HCT116 (cell line): ENCODE data around the gene CDCA4. TPM values are rescaled to one million over a fixed set of nuclear protein-coding genes. Genes with fewer than 3 reads are reported as not detected.

Source experiments
- ATAC-seq: fragments of 200-7000 bp; cut with Tn5 transposase; 2 replicates; pipeline ENCODE4 v1.9.1; 2020; ENCODE audit warnings: mild to moderate bottlenecking, moderate library complexity
- BruUV-seq: library from RNA; stranded (reverse); fragments of 400-500 nt; replicated peaks from 2 replicates; lab custom pipeline; 2021; lab: Mats Ljungman, UMichigan
- CTCF ChIA-PET: fragments of 300-600 bp; sonication (Branson Sonifier 250); formaldehyde crosslinking; loops from one replicate; lab custom pipeline; 2021; ENCODE audit warnings: antibody characterized with exemption; lab: Charles Lee
- POLR2A ChIA-PET: fragments of 300-600, 350-600 bp; sonication (Branson Sonifier 250); formaldehyde crosslinking; loops from one replicate; lab custom pipeline; 2021; ENCODE audit warnings: antibody characterized with exemption; lab: Charles Lee
- RAD21 ChIA-PET, 2 experiments: fragments of 300-600 bp; sonication (Branson Sonifier 250); formaldehyde crosslinking; loops; one replicate each; lab custom pipeline; 2023; ENCODE audit warnings: low total read pairs in 2 of 2; ENCODE audit not compliant: uncharacterized antibody in 2 of 2, unreplicated experiment in 2 of 2, low non-redundant PET in 1 of 2; lab: Charles Lee
- DNase-seq: peaks from one replicate; pipeline ENCODE4 v3.0.0-alpha.2; 2010; ENCODE audit warnings: low read depth, low spot score
- H2AFZ ChIP-seq: fragments of 200-600 bp; shearing (Covaris generic), sonication (generic); 2 replicates; pipeline ENCODE4 v1.6.1; 2017; ENCODE audit warnings: low read depth, mixed run types, mixed read lengths, antibody characterized with exemption, low read length; ENCODE audit not compliant: poor library complexity, severe bottlenecking
- H3K27ac ChIP-seq: 2 replicates; pipeline ENCODE4 v1.5.1; 2012; ENCODE audit warnings: low read depth, low read length
- H3K27me3 ChIP-seq: fragments of 200-600 bp; sonication (generic); 2 replicates; pipeline ENCODE4 v1.6.1; 2016; ENCODE audit warnings: mixed run types, low read length, mixed read lengths; ENCODE audit not compliant: insufficient read depth
- H3K36me3 ChIP-seq, 2 experiments: fragments of 200-500 bp in 1 of 2; fragments of 200-600 bp in 1 of 2; sonication (Bioruptor generic) in 1 of 2; sonication (generic) in 1 of 2; 2 replicates each; pipeline versions ENCODE4 v1.5.1 to v1.6.1; 2014 to 2016; ENCODE audit warnings: low read length in 2 of 2, inconsistent platforms in 1 of 2, mixed read lengths in 1 of 2, mixed run types in 1 of 2; ENCODE audit not compliant: insufficient read depth in 2 of 2, control insufficient read depth in 1 of 2
- H3K4me1 ChIP-seq, 2 experiments: fragments of 200-600 bp in 1 of 2; sonication (generic) in 1 of 2; 2 replicates each; pipeline versions ENCODE4 v1.5.1 to v1.6.1; 2012 to 2017; ENCODE audit warnings: low read length in 2 of 2, inconsistent platforms in 1 of 2, mild to moderate bottlenecking in 1 of 2, mixed read lengths in 1 of 2, mixed run types in 1 of 2, moderate library complexity in 1 of 2; ENCODE audit not compliant: insufficient read depth in 2 of 2, control insufficient read depth in 1 of 2
- H3K4me2 ChIP-seq: fragments of 200-600 bp; sonication (generic); 2 replicates; pipeline ENCODE4 v1.6.1; 2017; ENCODE audit warnings: mixed run types, low read length, mixed read lengths
- H3K4me3 ChIP-seq, 2 experiments: fragments of 200-600 bp in 1 of 2; sonication (generic) in 1 of 2; replicated peaks in 1 of 2; 2 replicates each; pipeline ENCODE4 v1.5.1; 2011 to 2016; ENCODE audit warnings: low read length in 2 of 2, control low read depth in 1 of 2, low read depth in 1 of 2, mild to moderate bottlenecking in 1 of 2, mixed read lengths in 1 of 2, mixed run types in 1 of 2
- H3K79me2 ChIP-seq: fragments of 200-600 bp; sonication (generic); 2 replicates; pipeline ENCODE4 v1.6.1; 2017; ENCODE audit warnings: mild to moderate bottlenecking, mixed run types, low read length, moderate library complexity, mixed read lengths; ENCODE audit not compliant: insufficient read depth
- H3K9ac ChIP-seq: fragments of 200-600 bp; sonication (generic); 2 replicates; pipeline ENCODE4 v1.6.1; 2016; ENCODE audit warnings: low read length, mixed read lengths
- H3K9me2 ChIP-seq: fragments of 200-600 bp; sonication (generic), shearing (Covaris generic); 2 replicates; pipeline ENCODE4 v1.6.1; 2017; ENCODE audit warnings: mixed run types, mild to moderate bottlenecking, moderate library complexity; ENCODE audit not compliant: insufficient read depth
- H3K9me3 ChIP-seq, 2 experiments: fragments of 200-500 bp in 1 of 2; fragments of 200-600 bp in 1 of 2; sonication (Bioruptor generic) in 1 of 2; sonication (generic) in 1 of 2; 2 replicates each; pipeline ENCODE4 v1.6.1; 2014 to 2017; ENCODE audit warnings: low read length in 2 of 2, mixed read lengths in 2 of 2, inconsistent platforms in 1 of 2, low read depth in 1 of 2, mild to moderate bottlenecking in 1 of 2, mixed run types in 1 of 2, moderate library complexity in 1 of 2; ENCODE audit not compliant: control insufficient read depth in 1 of 2, insufficient read depth in 1 of 2
- H4K20me1 ChIP-seq: fragments of 200-600 bp; sonication (generic), shearing (Covaris generic); 2 replicates; pipeline ENCODE4 v1.6.1; 2017; ENCODE audit warnings: mixed run types, mild to moderate bottlenecking, moderate library complexity; ENCODE audit not compliant: insufficient read depth
- ELF1 ChIP-seq: IDR thresholded peaks from 2 replicates; pipeline ENCODE4 v1.6.1; 2012; ENCODE audit warnings: low read depth, borderline replicate concordance
- EZH2 ChIP-seq: fragments of 200-600 bp; sonication (generic); IDR thresholded peaks from 2 replicates; pipeline ENCODE4 v1.6.1; 2017; ENCODE audit warnings: antibody characterized with exemption, mixed run types
- JUND ChIP-seq: IDR thresholded peaks from 2 replicates; pipeline ENCODE4 v1.6.1; 2012
- MAX ChIP-seq: IDR thresholded peaks from 2 replicates; pipeline ENCODE4 v1.6.1; 2012
- POLR2A ChIP-seq: IDR thresholded peaks from 2 replicates; pipeline ENCODE4 v1.7.0; 2011; ENCODE audit warnings: borderline replicate concordance; ENCODE audit not compliant: insufficient read depth, insufficient read length; ENCODE audit errors: extremely low read depth
- POLR2AphosphoS5 ChIP-seq: IDR thresholded peaks from 2 replicates; pipeline ENCODE4 v1.6.1; 2011; ENCODE audit warnings: mild to moderate bottlenecking, low read depth, low read length, moderate library complexity
- SP1 ChIP-seq: IDR thresholded peaks from 2 replicates; pipeline ENCODE4 v1.6.1; 2012; ENCODE audit warnings: low read depth
- SRF ChIP-seq: IDR thresholded peaks from 2 replicates; pipeline ENCODE4 v1.6.1; 2012; ENCODE audit warnings: low read depth
- TCF7L2 ChIP-seq: IDR thresholded peaks from 2 replicates; pipeline ENCODE4 v1.7.0; 2011; ENCODE audit warnings: borderline replicate concordance, inconsistent platforms; ENCODE audit not compliant: insufficient read depth, insufficient read length; ENCODE audit errors: extremely low read depth
- ZBTB33 ChIP-seq: IDR thresholded peaks from 2 replicates; pipeline ENCODE4 v1.6.1; 2011; ENCODE audit warnings: mild to moderate bottlenecking, low read length, moderate library complexity; ENCODE audit not compliant: insufficient replicate concordance; ENCODE audit errors: extremely low read depth
- ZFX ChIP-seq: fragments of 450-650 bp; IDR thresholded peaks from 2 replicates; pipeline ENCODE4 v1.6.1; 2017
- ZNF274 ChIP-seq: fragments of 200-500 bp; sonication (Bioruptor generic); IDR thresholded peaks from 2 replicates; pipeline ENCODE4 v1.6.1; 2014; ENCODE audit warnings: mild to moderate bottlenecking, low read depth, low read length, inconsistent platforms
- intact Hi-C: fragments of 100-400 bp; cut with micrococcal nuclease; formaldehyde crosslinking; loops from 2 replicates; pipeline ENCODE4 v1.10.0; 2022
- total RNA-seq: library from RNA; stranded (reverse); gene quantifications from one replicate; pipeline ENCODE4 v1.2.1, GENCODE V29; 2021; ENCODE audit not compliant: unreplicated experiment
- TF ChIP-seq, protein P1 (sequence below), 3 experiments: fragments of 200-600 bp in 1 of 3; sonication (generic) in 1 of 3; IDR thresholded peaks in 2 of 3; conservative IDR thresholded peaks in 1 of 3; 2 replicates each; pipeline ENCODE4 v1.5.1; 2012 to 2017; ENCODE audit warnings: low read depth in 2 of 3, low read length in 2 of 3, antibody characterized with exemption in 1 of 3, borderline replicate concordance in 1 of 3, control low read depth in 1 of 3, mild to moderate bottlenecking in 1 of 3, mixed read lengths in 1 of 3, mixed run types in 1 of 3, moderate library complexity in 1 of 3; ENCODE audit not compliant: insufficient read depth in 1 of 3

CDCA4 gene
- total RNA-seq, 1 experiment from 2014 or later = 62.4 TPM

GRCh38 chr14:105005329-105005928 lies 15.5 kb downstream of the CDCA4 start:
- Histone ChIP-seq H3K27ac (no peak overlapping the region), H2AFZ (no peak overlapping the region), H3K36me3 (peaks cover 13 to 21% of the 10 kb centered on the region in 2 experiments), H3K9me3 (no peaks in the 10 kb centered on the region), H3K4me3 (no peak overlapping the region), H3K9ac (no peak overlapping the region), H3K4me2 (no peak overlapping the region), H3K4me1 (no peaks in the 10 kb centered on the region), H3K79me2 (peaks cover 21% of the 10 kb centered on the region), H4K20me1 (peaks cover 10% of the 10 kb centered on the region; the same call in 1 of the 2 replicates), H3K27me3 (no peaks in the 10 kb centered on the region), H3K9me2 (no peaks in the 10 kb centered on the region)
- CTCF ChIA-PET = no interaction called here
- RAD21 ChIA-PET = no interaction called here
- intact Hi-C loops = no loop called here
- no TSS peak for BruUV-seq
- POLR2A ChIA-PET = no interaction called here
- TF ChIP-seq ZFX = no peak
- no peak for TF ChIP-seq ELF1
- no peak for TF ChIP-seq POLR2A
- TF ChIP-seq SRF = no peak
- TF ChIP-seq ZBTB33 = no peak
- no peak for TF ChIP-seq MAX
- no peak for TF ChIP-seq POLR2AphosphoS5
- no peak for TF ChIP-seq JUND
- no peak for TF ChIP-seq EZH2
- TF ChIP-seq TCF7L2 = no peak
- no peak for TF ChIP-seq SP1
- TF ChIP-seq ZNF274 = no peak
- TF ChIP-seq, protein P1, sequence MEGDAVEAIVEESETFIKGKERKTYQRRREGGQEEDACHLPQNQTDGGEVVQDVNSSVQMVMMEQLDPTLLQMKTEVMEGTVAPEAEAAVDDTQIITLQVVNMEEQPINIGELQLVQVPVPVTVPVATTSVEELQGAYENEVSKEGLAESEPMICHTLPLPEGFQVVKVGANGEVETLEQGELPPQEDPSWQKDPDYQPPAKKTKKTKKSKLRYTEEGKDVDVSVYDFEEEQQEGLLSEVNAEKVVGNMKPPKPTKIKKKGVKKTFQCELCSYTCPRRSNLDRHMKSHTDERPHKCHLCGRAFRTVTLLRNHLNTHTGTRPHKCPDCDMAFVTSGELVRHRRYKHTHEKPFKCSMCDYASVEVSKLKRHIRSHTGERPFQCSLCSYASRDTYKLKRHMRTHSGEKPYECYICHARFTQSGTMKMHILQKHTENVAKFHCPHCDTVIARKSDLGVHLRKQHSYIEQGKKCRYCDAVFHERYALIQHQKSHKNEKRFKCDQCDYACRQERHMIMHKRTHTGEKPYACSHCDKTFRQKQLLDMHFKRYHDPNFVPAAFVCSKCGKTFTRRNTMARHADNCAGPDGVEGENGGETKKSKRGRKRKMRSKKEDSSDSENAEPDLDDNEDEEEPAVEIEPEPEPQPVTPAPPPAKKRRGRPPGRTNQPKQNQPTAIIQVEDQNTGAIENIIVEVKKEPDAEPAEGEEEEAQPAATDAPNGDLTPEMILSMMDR (IDR thresholded peaks at IDR 0.05 in 2 of 3, conservative IDR thresholded peaks at IDR 0.05 in 1 of 3; ENCODE audit: borderline replicate concordance in 1 of 3, insufficient read depth in 1 of 3, low read depth in 2 of 3, low read length in 2 of 3) = no peak
- ATAC-seq = peak; percentile 15
- DNase-seq = no peak
